Uterus (tissue), 2 donors: Measurements from ENCODE around the gene TBC1D16.

Source experiments
- POLR2A ChIP-seq, 2 donors: fragments of 450-650 bp; IDR thresholded peaks; one replicate each; pipeline ENCODE4 v1.6.1; 2016; ENCODE audit warnings: antibody characterized with exemption in 2 of 2, mild to moderate bottlenecking in 1 of 2, moderate library complexity in 1 of 2
- TF ChIP-seq, protein P1 (sequence below), 4 experiments: fragments of 200-600 bp in 2 of 4; fragments of 450-650 bp in 2 of 4; sonication (generic) in 2 of 4; IDR thresholded peaks; one replicate each; pipeline ENCODE4 v1.5.1; 2016 to 2019; ENCODE audit warnings: antibody characterized with exemption in 4 of 4, mild to moderate bottlenecking in 2 of 4, moderate library complexity in 1 of 4

DNA sequence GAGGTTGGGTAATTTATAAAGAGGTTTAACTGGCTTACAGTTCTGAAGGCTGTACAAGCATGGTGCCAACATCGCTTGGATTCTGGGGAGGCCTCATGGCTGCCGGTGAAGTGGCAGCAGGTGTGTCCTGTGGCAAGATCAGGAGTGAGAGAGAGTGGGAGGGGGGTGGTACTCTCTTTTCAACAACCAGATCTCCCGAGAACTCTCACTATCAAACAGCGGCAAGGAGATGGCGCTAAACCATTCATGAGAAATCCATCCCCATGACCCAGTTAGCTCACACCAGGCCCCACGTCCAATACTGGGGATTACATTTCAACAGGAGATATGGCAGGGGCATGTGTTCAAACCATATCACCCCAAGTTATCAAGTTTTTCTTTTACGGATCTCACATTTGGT is 152.5 kb downstream of the TBC1D16 start:
- TF ChIP-seq, protein P1, sequence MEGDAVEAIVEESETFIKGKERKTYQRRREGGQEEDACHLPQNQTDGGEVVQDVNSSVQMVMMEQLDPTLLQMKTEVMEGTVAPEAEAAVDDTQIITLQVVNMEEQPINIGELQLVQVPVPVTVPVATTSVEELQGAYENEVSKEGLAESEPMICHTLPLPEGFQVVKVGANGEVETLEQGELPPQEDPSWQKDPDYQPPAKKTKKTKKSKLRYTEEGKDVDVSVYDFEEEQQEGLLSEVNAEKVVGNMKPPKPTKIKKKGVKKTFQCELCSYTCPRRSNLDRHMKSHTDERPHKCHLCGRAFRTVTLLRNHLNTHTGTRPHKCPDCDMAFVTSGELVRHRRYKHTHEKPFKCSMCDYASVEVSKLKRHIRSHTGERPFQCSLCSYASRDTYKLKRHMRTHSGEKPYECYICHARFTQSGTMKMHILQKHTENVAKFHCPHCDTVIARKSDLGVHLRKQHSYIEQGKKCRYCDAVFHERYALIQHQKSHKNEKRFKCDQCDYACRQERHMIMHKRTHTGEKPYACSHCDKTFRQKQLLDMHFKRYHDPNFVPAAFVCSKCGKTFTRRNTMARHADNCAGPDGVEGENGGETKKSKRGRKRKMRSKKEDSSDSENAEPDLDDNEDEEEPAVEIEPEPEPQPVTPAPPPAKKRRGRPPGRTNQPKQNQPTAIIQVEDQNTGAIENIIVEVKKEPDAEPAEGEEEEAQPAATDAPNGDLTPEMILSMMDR (IDR thresholded peaks at IDR 0.05) = no peak
- no peak for TF ChIP-seq POLR2A (IDR thresholded peaks at IDR 0.05)
